Measurements from ENCODE around the gene PIH1D1.

PIH1D1 gene

GRCh38 chr19:49497047-49497788 is 45.6 kb upstream of the PIH1D1 start (continued):
- TF ChIP-seq ZFP3 (tag by site-specific recombination; IDR thresholded peaks at IDR 0.05; ENCODE audit: low read depth), result no peak
- peak; percentile 90 for TF ChIP-seq ZNF223 (tag by site-specific recombination; IDR thresholded peaks at IDR 0.05)
- TF ChIP-seq, protein P1, sequence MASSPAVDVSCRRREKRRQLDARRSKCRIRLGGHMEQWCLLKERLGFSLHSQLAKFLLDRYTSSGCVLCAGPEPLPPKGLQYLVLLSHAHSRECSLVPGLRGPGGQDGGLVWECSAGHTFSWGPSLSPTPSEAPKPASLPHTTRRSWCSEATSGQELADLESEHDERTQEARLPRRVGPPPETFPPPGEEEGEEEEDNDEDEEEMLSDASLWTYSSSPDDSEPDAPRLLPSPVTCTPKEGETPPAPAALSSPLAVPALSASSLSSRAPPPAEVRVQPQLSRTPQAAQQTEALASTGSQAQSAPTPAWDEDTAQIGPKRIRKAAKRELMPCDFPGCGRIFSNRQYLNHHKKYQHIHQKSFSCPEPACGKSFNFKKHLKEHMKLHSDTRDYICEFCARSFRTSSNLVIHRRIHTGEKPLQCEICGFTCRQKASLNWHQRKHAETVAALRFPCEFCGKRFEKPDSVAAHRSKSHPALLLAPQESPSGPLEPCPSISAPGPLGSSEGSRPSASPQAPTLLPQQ (tag by site-specific recombination; IDR thresholded peaks at IDR 0.05), result 0 out of 2 replicates have a peak, but pooled peaks have one; percentile 11
- TF ChIP-seq ZBTB44 (tag by site-specific recombination; IDR thresholded peaks at IDR 0.05), result 0 out of 2 replicates have a peak, but pooled peaks have one; percentile 33
- no peak for TF ChIP-seq RBAK (tag by site-specific recombination; IDR thresholded peaks at IDR 0.05)
- peak; percentile 62 for TF ChIP-seq SP3 (tag by site-specific recombination; IDR thresholded peaks at IDR 0.05)
- TF ChIP-seq ZBTB11 (tag by site-specific recombination; conservative IDR thresholded peaks at IDR 0.05; ENCODE audit: low read depth), result peak; percentile 64
- no peak for TF ChIP-seq ZNF138 (tag by site-specific recombination; IDR thresholded peaks at IDR 0.05; ENCODE audit: borderline replicate concordance)
- TF ChIP-seq SALL2 (tag by site-specific recombination; IDR thresholded peaks at IDR 0.05; ENCODE audit: borderline replicate concordance), result no peak
- TF ChIP-seq, protein P2, sequence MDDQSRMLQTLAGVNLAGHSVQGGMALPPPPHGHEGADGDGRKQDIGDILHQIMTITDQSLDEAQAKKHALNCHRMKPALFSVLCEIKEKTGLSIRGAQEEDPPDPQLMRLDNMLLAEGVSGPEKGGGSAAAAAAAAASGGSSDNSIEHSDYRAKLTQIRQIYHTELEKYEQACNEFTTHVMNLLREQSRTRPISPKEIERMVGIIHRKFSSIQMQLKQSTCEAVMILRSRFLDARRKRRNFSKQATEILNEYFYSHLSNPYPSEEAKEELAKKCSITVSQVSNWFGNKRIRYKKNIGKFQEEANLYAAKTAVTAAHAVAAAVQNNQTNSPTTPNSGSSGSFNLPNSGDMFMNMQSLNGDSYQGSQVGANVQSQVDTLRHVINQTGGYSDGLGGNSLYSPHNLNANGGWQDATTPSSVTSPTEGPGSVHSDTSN (CRISPR knock-in tag; IDR thresholded peaks at IDR 0.05), result no peak
- TF ChIP-seq ZNF777 (tag by site-specific recombination; IDR thresholded peaks at IDR 0.05; ENCODE audit: borderline replicate concordance), result no peak
- TF ChIP-seq BCL6B (tag by site-specific recombination; IDR thresholded peaks at IDR 0.05), result no peak
- TF ChIP-seq ZNF621 (tag by site-specific recombination; IDR thresholded peaks at IDR 0.05), result no peak
- TF ChIP-seq ZNF280D (tag by site-specific recombination; IDR thresholded peaks at IDR 0.05), result no peak
- TF ChIP-seq ZNF140 (tag by site-specific recombination; IDR thresholded peaks at IDR 0.05), result no peak
- TF ChIP-seq TCF7L2 (IDR thresholded peaks at IDR 0.05; ENCODE audit: borderline replicate concordance, low read depth, low read length), result no peak
- TF ChIP-seq ZNF529 (tag by site-specific recombination; IDR thresholded peaks at IDR 0.05; ENCODE audit: insufficient replicate concordance), result no peak
- TF ChIP-seq ZNF214 (tag by site-specific recombination; IDR thresholded peaks at IDR 0.05; ENCODE audit: borderline replicate concordance), result no peak
- TF ChIP-seq ZBTB17 (tag by site-specific recombination; IDR thresholded peaks at IDR 0.05), result peak; percentile 71
- TF ChIP-seq HOXD13 (CRISPR knock-in tag; IDR thresholded peaks at IDR 0.05; ENCODE audit: borderline replicate concordance), result no peak
- TF ChIP-seq HOXA7 (CRISPR knock-in tag; IDR thresholded peaks at IDR 0.05; ENCODE audit: borderline replicate concordance), result no peak
- TF ChIP-seq, protein P3, sequence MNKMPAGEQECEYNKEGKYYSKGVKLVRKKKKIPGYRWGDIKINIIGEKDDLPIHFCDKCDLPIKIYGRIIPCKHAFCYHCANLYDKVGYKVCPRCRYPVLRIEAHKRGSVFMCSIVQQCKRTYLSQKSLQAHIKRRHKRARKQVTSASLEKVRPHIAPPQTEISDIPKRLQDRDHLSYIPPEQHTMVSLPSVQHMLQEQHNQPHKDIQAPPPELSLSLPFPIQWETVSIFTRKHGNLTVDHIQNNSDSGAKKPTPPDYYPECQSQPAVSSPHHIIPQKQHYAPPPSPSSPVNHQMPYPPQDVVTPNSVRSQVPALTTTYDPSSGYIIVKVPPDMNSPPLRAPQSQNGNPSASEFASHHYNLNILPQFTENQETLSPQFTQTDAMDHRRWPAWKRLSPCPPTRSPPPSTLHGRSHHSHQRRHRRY (tag by site-specific recombination; IDR thresholded peaks at IDR 0.05), result no peak
